GM18498 (cell line): ENCODE data around the gene HOATZ.

Experiments
- ATAC-seq: cut with Tn5 transposase; IDR thresholded peaks from one replicate; pipeline ENCODE4 v1.9.1; 2021; ENCODE audit warnings: mild to moderate bottlenecking, moderate library complexity; ENCODE audit not compliant: unreplicated experiment

HOATZ gene

GRCh38 chr11:111521135-111521534 is 6.6 kb downstream of the HOATZ start:
- ATAC-seq: no peak

- no peak for ATAC-seq
Measured at GRCh38 chr11:111522426-111522825, 7.8 kb downstream of the HOATZ start.

- ATAC-seq: no peak
Measured at GRCh38 chr11:111523343-111523742, 8.8 kb downstream of the HOATZ start.

- no peak for ATAC-seq
Measured at GRCh38 chr11:111524056-111524455, 9.5 kb downstream of the HOATZ start.

GRCh38 chr11:111525456-111525855 is 10.9 kb downstream of the HOATZ start:
- no peak for ATAC-seq

GRCh38 chr11:111526501-111526900 is 11.9 kb downstream of the HOATZ start:
- ATAC-seq: peak; percentile 48

GRCh38 chr11:111527279-111527678 is 12.7 kb downstream of the HOATZ start:
- ATAC-seq: no peak

GRCh38 chr11:111528557-111528956 is 14.0 kb downstream of the HOATZ start:
- no peak for ATAC-seq

- no peak for ATAC-seq
Measured at GRCh38 chr11:111530091-111530490, 15.5 kb downstream of the HOATZ start.

GRCh38 chr11:111531136-111531535 is 16.6 kb downstream of the HOATZ start:
- ATAC-seq: no peak

- ATAC-seq: peak; percentile 84
Measured at GRCh38 chr11:111531687-111532364, 17.2 kb downstream of the HOATZ start.

GRCh38 chr11:111532365-111532709 is 17.8 kb downstream of the HOATZ start:
- ATAC-seq: no peak

- no peak for ATAC-seq
Measured at GRCh38 chr11:111535281-111535680, 20.7 kb downstream of the HOATZ start.

GRCh38 chr11:111537336-111537860 is 22.8 kb downstream of the HOATZ start:
- no peak for ATAC-seq

- ATAC-seq: no peak
Measured at GRCh38 chr11:111538407-111539114, 24.0 kb downstream of the HOATZ start.

GRCh38 chr11:111539426-111540113 is 25.0 kb downstream of the HOATZ start:
- no peak for ATAC-seq

GRCh38 chr11:111540114-111540936 is 25.7 kb downstream of the HOATZ start, which contains the start of gene LAYN:
Gene LAYN (plus strand): TSS chr11:111540720. CDS start chr11:111540844, 124 bp downstream.
- no peak for ATAC-seq

GRCh38 chr11:111540937-111541253 is 26.3 kb downstream of the HOATZ start:
- ATAC-seq: no peak

GRCh38 chr11:111541254-111542061 is 26.9 kb downstream of the HOATZ start:
- no peak for ATAC-seq

- no peak for ATAC-seq
Measured at GRCh38 chr11:111542606-111543275, 28.2 kb downstream of the HOATZ start.
